HepG2 (cell line): ENCODE data around the gene DDR1. TPM values are rescaled to one million over a fixed set of nuclear protein-coding genes. Genes with fewer than 3 reads are reported as not detected.

ENCODE experiments used
- ARHGAP35 ChIP-seq: sonication (generic); formaldehyde crosslinking; IDR thresholded peaks from 2 replicates; pipeline ENCODE4 v1.9.0; 2022; ENCODE audit warnings: mild to moderate bottlenecking, inconsistent platforms, moderate library complexity, missing genetic modification reagents, borderline replicate concordance
- ARID3A ChIP-seq: IDR thresholded peaks from 2 replicates; pipeline ENCODE4 v1.6.1; 2012; ENCODE audit warnings: low read depth, low read length, improper control_type of control experiment
- BRD4 ChIP-seq: sonication (generic); formaldehyde crosslinking; IDR thresholded peaks from 2 replicates; pipeline ENCODE4 v1.4.0; 2020; ENCODE audit warnings: missing genetic modification reagents
- DZIP1 ChIP-seq: sonication (generic); formaldehyde crosslinking; IDR thresholded peaks from 2 replicates; pipeline ENCODE4 v1.5.0; 2020; ENCODE audit warnings: mild to moderate bottlenecking, missing genetic modification reagents
- E2F1 ChIP-seq: sonication (generic); formaldehyde crosslinking; IDR thresholded peaks from 2 replicates; pipeline ENCODE4 v1.5.0; 2020; ENCODE audit warnings: missing genetic modification reagents
- FLYWCH1 ChIP-seq: sonication (generic); formaldehyde crosslinking; IDR thresholded peaks from 2 replicates; pipeline ENCODE4 v1.8.1; 2023; ENCODE audit warnings: mild to moderate bottlenecking, missing genetic modification reagents
- HES4 ChIP-seq: sonication (generic); formaldehyde crosslinking; IDR thresholded peaks from 2 replicates; pipeline ENCODE4 v1.9.0; 2021; ENCODE audit warnings: mild to moderate bottlenecking, missing genetic modification reagents, borderline replicate concordance
- HMG20A ChIP-seq: IDR thresholded peaks from 2 replicates; pipeline ENCODE4 v1.6.1; 2016; ENCODE audit warnings: borderline replicate concordance
- HNRNPLL ChIP-seq: fragments of 200-400 bp; formaldehyde crosslinking; IDR thresholded peaks from 2 replicates; pipeline ENCODE4 v1.6.1; 2017; ENCODE audit warnings: mild to moderate bottlenecking, low read depth, low read length; ENCODE audit not compliant: poor library complexity, severe bottlenecking
- KMT2A ChIP-seq: sonication (generic); formaldehyde crosslinking; IDR thresholded peaks from 2 replicates; pipeline ENCODE4 v1.4.0; 2020; ENCODE audit warnings: missing genetic modification reagents
- RELA ChIP-seq: sonication (generic); formaldehyde crosslinking; IDR thresholded peaks from 2 replicates; pipeline ENCODE4 v1.4.0; 2020; ENCODE audit warnings: missing genetic modification reagents
- TOPORS ChIP-seq: sonication (generic); formaldehyde crosslinking; IDR thresholded peaks from 2 replicates; pipeline ENCODE4 v1.8.0; 2023; ENCODE audit warnings: mild to moderate bottlenecking, missing genetic modification reagents
- YY1 ChIP-seq: IDR thresholded peaks from 2 replicates; pipeline ENCODE4 v1.6.1; 2011; ENCODE audit warnings: low read length, low read depth, moderate library complexity, mild to moderate bottlenecking; ENCODE audit not compliant: insufficient read depth, insufficient replicate concordance
- ZBTB26 ChIP-seq: IDR thresholded peaks from 2 replicates; pipeline ENCODE4 v1.6.1; 2016; ENCODE audit warnings: missing compliant biosample characterization, missing genetic modification reagents, borderline replicate concordance
- ZFP1 ChIP-seq: IDR thresholded peaks from 2 replicates; pipeline ENCODE4 v1.6.1; 2016
- ZNF121 ChIP-seq: sonication (generic); formaldehyde crosslinking; IDR thresholded peaks from 2 replicates; pipeline ENCODE4 v1.5.0; 2020; ENCODE audit warnings: mild to moderate bottlenecking, missing genetic modification reagents
- ZNF124 ChIP-seq: sonication (generic); formaldehyde crosslinking; IDR thresholded peaks from 2 replicates; pipeline ENCODE4 v1.4.0; 2020; ENCODE audit warnings: missing genetic modification reagents
- ZNF225 ChIP-seq: sonication (generic); formaldehyde crosslinking; IDR thresholded peaks from 2 replicates; pipeline ENCODE4 v1.4.0; 2020; ENCODE audit warnings: mild to moderate bottlenecking, missing genetic modification reagents
- ZNF251 ChIP-seq: sonication (generic); formaldehyde crosslinking; IDR thresholded peaks from 2 replicates; pipeline ENCODE4 v1.9.0; 2021; ENCODE audit warnings: mild to moderate bottlenecking, missing genetic modification reagents
- ZNF614 ChIP-seq: IDR thresholded peaks from 2 replicates; pipeline ENCODE4 v1.6.1; 2018; ENCODE audit warnings: missing biosample characterization, missing genetic modification reagents, inconsistent platforms, borderline replicate concordance
- ZNF7 ChIP-seq: IDR thresholded peaks from 2 replicates; pipeline ENCODE4 v1.6.1; 2016; ENCODE audit warnings: missing biosample characterization, missing genetic modification reagents
- ZNF704 ChIP-seq: sonication (generic); formaldehyde crosslinking; IDR thresholded peaks from 2 replicates; pipeline ENCODE4 v1.8.1; 2023; ENCODE audit warnings: mild to moderate bottlenecking, inconsistent platforms, moderate library complexity, missing genetic modification reagents, borderline replicate concordance
- polyA plus RNA-seq, 8 experiments: library from polyadenylated mRNA; depleted of rRNA in 3 of 8; stranded (reverse) in 7 of 8; unstranded in 1 of 8; fragments of >200 nt; fragmentation: Illumina TruSeq in 4 of 8; extraction: Trizol in 4 of 8; gene quantifications; 2 replicates each; pipeline versions ENCODE4 v1.2.1 to v1.2.3, GENCODE V29; 2011 to 2016; ENCODE audit warnings: low read depth in 4 of 8, missing spikeins in 1 of 8, mixed read lengths in 1 of 8; ENCODE audit not compliant: insufficient read depth in 1 of 8
- total RNA-seq, 5 experiments: library from RNA; depleted of rRNA; stranded (reverse); fragments of >200 nt; fragmentation: Illumina TruSeq; extraction: Trizol; gene quantifications; 2 replicates each; pipeline ENCODE4 v1.2.3, GENCODE V29; 2016; ENCODE audit warnings: low read depth in 1 of 5

The DDR1 gene
- total and polyA plus RNA-seq, 2 of the 13 experiments (the other 11 are each of a cell fraction or from before 2014, with no cell fraction given) = 16.7 to 20.2 TPM

- TF ChIP-seq ZNF121 (CRISPR knock-in tag) (no peak), DZIP1 (CRISPR knock-in tag) (no peak), ZNF124 (CRISPR knock-in tag) (0 out of 2 replicates have a peak, but pooled peaks have one; percentile 45), TOPORS (no peak; the same call in 1 of the 2 replicates), ARHGAP35 (no peak), ZNF251 (CRISPR knock-in tag) (no peak), ZNF704 (CRISPR knock-in tag) (no peak), HMG20A (CRISPR knock-in tag) (no peak), KMT2A (peak; percentile 30; the same call in 1 of the 2 replicates), E2F1 (no peak; the same call in 1 of the 2 replicates), ZBTB26 (CRISPR knock-in tag) (no peak), ZNF225 (CRISPR knock-in tag) (no peak), ZNF614 (0 out of 2 replicates have a peak, but pooled peaks have one; percentile 36), YY1 (peak; percentile 84), HES4 (no peak), ZNF7 (CRISPR knock-in tag) (no peak), HNRNPLL (no peak), RELA (CRISPR knock-in tag) (no peak), FLYWCH1 (CRISPR knock-in tag) (no peak), BRD4 (no peak), ZFP1 (CRISPR knock-in tag) (0 out of 2 replicates have a peak, but pooled peaks have one; percentile 23), ARID3A (peak; percentile 83)
Observed at GRCh38 chr6:30877419-30878262, 6.7 kb upstream of the DDR1 start (continued).
